Measurements from ENCODE around the gene TMEM119. TPM values are rescaled to one million over a fixed set of nuclear protein-coding genes. Genes with fewer than 3 reads are reported as not detected.
"Not testable (repeated sequence)": the region's sequence is repeated elsewhere in the genome, so short reads cannot be mapped to it uniquely, and the experiment has no call there.

TMEM119 gene
- total RNA-seq, 1 donor from 2014 or later = not detected

GRCh38 chr12:108565146-108565545, 32.7 kb downstream of the TMEM119 start:
- no peak for DNase-seq (ENCODE audit: low read depth in 2 of 2)

GRCh38 chr12:108564724-108565123, 33.2 kb downstream of the TMEM119 start:
- peak in 1 of 2 donors; percentile 25 for DNase-seq (ENCODE audit: low read depth in 2 of 2)

DNA sequence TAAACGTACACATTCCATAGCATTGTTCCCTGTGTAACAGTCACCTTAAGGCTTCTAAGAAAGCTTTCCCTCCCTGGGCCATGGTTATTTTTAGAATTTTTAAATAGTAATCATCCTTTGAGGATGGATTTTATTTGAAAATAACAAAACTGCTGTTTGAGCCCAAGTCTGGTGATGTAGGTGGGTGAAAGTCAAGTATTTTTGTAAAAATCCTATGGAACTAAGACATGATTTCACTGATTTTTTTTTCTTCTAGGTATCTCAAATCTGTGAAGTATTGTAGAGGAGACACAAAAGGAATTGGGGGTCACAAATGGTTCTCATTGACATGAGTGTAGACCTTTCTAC, 34.1 kb downstream of the TMEM119 start:
- no peak for DNase-seq (ENCODE audit: low read depth in 2 of 2)

DNA sequence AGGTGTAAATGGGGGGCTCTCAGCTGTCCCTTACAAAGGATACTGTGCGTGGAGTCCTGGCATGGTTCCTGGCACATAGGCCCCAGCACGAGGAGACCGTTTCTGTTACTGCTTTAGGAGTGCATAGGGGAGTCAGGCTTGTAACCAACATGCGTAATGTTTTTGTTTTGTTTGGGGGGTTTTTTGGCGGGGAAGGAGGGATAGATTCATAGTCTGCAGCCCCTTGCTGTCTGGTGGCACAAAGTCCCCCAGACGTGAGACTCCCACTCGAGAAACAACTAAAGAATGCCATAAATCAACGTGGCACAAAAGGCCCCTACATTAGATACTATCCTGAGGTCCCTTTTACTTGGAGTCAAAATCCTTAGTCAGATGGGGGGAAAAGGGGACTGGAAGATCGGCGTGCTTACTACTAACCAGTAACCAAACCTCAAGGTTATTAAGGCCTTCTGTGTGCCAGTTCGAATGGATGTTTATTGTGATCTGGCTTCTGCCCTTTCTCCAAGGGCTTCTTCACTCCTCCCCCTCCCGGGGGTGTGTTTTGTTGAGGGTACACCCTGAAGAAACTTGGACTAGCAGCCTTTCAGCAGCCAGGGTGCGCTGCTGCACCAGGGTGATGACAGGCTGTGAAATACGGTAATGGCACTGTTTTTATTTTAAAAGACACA, 34.6 kb downstream of the TMEM119 start:
- peak; percentile 47 to 87 for DNase-seq (ENCODE audit: low read depth in 2 of 2)

GRCh38 chr12:108562348-108563135, 35.3 kb downstream of the TMEM119 start, which contains the start of gene ISCU:
TSS of gene ISCU (plus strand) at chr12:108562596. CDS start at chr12:108562623, 27 bp downstream.
- DNase-seq (ENCODE audit: low read depth in 2 of 2) = peak; percentile 90 to 97

GRCh38 chr12:108561852-108562347, 36.0 kb downstream of the TMEM119 start:
- DNase-seq (ENCODE audit: low read depth in 2 of 2) = no peak

GRCh38 chr12:108560752-108561719, 36.8 kb downstream of the TMEM119 start, which contains the start of gene SART3:
TSS of gene SART3 (minus strand) at chr12:108561173. CDS start at chr12:108561154, 19 bp downstream.
- peak; percentile 80 to 91 for DNase-seq (ENCODE audit: low read depth in 2 of 2)

DNA sequence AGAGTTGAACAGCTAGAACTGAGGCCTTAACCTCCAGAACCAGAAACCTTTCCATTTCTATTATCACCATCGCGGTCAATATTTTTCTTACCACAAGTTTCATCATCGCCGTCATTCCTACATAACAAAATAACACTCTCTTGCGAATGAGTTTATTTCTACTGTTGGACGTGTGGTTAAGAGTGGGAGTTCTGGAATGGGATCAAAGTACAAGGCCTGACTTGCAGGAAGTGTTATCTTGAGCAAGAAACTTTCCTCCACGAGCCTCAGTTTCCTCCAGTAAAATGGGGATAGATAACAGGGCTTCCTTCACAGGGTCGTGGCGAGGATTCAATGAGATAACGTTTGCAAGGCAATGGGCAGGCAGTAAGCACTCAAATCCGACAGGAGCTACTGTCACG, 37.6 kb downstream of the TMEM119 start:
- peak in 1 of 2 donors; percentile 22 for DNase-seq (ENCODE audit: low read depth in 2 of 2)

- DNase-seq (ENCODE audit: low read depth in 2 of 2) = no peak
Measured at GRCh38 chr12:108559748-108560147, 38.1 kb downstream of the TMEM119 start.

GRCh38 chr12:108559007-108559655, 38.8 kb downstream of the TMEM119 start:
- DNase-seq (ENCODE audit: low read depth in 2 of 2) = no peak

GRCh38 chr12:108555383-108555782, 42.5 kb downstream of the TMEM119 start:
- DNase-seq (ENCODE audit: low read depth in 2 of 2) = not testable (repeated sequence)

- DNase-seq (ENCODE audit: low read depth in 2 of 2) = no peak
Measured at GRCh38 chr12:108553799-108554198, 44.1 kb downstream of the TMEM119 start.

GRCh38 chr12:108551535-108551934, 46.3 kb downstream of the TMEM119 start:
- no peak for DNase-seq (ENCODE audit: low read depth in 2 of 2)

DNA sequence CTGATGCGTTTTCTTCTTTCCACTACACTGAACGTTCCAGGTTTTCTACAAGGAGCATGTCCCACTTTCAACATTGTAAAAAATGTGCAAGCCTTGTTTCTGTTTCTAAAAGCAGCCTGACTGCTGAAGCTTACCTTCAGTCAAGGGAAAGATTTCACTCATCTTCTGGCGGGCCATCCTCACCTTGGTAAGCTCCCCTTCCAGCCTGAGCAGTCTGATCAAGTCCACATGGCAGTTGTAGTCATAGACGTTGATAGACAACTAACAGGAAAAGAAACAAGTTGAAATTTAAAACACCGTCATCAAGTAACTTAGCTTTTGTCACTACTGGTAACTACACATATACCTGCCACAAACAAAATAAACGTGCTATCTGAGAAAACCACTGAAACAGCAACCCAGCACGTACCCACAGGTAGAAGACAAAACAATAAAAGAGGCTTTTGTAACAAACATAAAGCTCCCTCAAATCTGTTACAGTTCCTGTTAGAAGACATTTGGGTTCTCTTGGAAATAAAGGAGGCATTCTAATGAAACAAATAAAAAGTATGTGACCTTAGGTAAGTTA, 48.8 kb downstream of the TMEM119 start:
- no peak for DNase-seq (ENCODE audit: low read depth in 2 of 2)

DNA sequence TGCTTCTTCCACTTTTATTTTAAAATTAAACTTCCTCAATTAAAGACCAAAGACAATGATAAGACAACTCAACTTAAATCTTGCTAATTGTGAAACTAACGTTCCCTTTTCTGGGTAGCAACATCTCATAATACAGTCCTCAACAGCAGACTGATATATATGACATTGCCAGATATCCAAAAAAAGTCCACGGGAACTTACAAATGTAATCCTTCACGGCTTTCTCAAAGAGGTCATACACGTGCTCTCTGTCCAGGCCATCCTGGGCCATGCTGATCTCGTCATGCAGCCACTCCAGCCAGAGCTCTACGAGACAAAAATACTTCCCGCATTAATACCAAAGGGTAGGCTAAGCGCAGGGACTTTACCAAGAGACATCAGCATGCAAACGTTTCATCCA, 50.2 kb downstream of the TMEM119 start:
- DNase-seq (ENCODE audit: low read depth in 2 of 2) = no peak

DNA sequence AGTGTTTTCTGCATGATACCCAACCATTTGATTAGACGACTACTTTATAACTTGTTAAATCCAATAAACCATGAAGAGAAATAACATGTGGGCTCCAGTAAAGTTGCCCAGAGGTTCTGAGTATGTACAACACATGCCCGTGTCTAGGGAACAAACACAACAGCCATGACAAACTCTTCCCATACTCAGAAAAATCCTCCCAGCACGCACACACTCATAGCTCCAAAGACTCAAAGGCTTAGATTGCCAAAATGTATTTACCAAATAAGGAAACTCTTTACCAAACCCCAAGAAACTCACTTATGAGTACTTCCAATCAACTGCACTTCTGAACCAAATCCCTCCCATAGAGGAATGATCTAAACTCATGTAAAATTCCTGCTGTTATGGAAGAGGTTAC, 54.2 kb downstream of the TMEM119 start:
- no peak for DNase-seq (ENCODE audit: low read depth in 2 of 2)

DNA sequence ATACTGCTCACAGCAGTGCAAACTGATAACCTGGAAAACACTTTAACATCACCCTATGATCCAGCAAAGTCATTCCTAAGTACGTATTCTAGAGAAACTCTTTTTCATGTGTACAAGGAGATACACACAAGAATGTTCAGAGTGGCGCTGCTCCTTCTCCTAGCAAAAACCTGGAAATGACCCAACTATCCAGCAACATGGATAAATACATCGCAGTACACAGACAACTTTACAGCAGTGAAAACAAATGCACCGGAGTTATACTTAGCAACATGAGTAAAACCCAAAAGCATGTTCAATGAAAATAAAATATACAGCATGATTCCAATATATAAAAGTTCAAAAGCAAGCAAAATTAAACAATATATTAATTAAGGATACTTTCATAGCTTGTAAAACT, 55.6 kb downstream of the TMEM119 start:
- no peak for DNase-seq (ENCODE audit: low read depth in 2 of 2)

All from dermis microvascular lymphatic vessel endothelial cell (primary cell).